Inferior parietal cortex (tissue), 1 donor: ENCODE data around the gene PHF12.
"Not testable (repeated sequence)": the region's sequence is repeated elsewhere in the genome, so short reads cannot be mapped to it uniquely, and the experiment has no call there.

Source experiments
- DNase-seq: peaks from one replicate; pipeline ENCODE4 v3.0.0-alpha.2; 2016; ENCODE audit errors: extremely low spot score

PHF12 gene

GRCh38 chr17:28882154-28882895, 69.0 kb downstream of the PHF12 start:
- no peak for DNase-seq

GRCh38 chr17:28881533-28882056, 69.7 kb downstream of the PHF12 start:
- DNase-seq: no peak

- no peak for DNase-seq
Observed at GRCh38 chr17:28880572-28880945, 70.8 kb downstream of the PHF12 start.

DNA sequence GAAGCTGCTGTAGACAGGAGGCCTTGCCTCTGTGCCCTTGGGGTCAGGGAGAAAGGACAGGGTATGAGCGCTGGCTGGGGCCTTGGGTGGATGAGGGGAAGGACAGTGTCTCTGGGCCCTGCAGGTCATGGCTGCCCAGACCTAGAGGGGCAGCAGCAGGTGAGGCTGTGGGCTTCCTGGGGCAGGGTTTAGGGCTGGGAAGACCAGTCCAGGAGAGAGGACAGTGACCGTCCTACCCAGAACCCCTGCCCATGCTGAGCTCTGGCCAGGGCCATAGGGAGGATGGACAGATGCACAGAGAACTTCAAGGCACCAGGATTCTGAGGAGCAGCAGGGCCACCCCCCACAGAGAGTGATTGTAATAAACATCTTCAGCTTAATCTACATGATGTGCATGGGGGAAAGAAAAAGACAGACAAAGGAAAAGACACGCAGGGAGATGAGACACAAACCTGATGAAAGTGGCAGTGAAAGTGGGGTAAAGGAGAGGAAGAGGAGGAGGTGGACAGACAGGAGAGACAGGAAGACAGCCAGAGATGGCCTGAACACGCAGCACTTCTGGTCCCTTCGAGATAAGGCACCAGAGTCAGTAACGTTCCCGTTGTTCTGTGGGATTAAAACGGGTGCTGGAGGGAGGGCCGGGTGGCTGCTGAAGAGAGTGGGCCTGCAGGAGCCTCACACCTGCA, 71.3 kb downstream of the PHF12 start:
- DNase-seq: no peak

- no peak for DNase-seq
Observed at GRCh38 chr17:28878981-28879380, 72.3 kb downstream of the PHF12 start.

DNA sequence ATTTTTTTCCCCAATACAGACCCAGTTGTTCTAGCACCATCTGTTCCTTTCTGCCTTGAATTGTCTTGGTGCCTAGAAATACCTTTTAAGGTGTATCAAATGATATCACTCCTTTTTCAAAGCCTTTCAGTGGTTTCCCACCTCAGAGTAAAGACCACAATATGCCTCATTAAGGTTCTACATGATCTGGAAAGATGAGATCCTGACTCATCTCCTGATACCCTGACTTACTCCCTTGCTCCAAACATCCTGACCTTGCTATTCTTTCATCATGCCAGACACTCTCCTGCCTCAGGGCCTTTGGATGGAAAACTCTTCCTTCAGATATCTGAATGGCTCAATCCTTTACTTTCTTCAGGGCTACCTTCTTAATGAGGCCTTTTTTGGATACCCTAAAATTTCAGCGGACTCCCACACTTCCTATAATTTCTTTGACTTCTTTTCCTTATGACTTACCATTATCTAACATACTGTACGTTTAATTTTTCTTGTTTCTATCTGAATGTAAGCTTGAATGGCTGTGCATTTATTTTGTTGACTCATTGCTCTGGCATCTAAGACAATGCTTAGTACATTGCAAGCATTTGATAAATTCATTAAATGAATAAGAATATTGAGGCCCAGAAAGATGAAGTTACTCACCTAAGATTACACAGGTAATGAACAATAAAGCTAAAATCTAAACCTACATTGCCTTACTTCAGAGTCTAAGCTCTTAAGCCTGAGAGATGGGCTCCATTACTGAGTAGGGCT, 73.0 kb downstream of the PHF12 start:
- no peak for DNase-seq

DNA sequence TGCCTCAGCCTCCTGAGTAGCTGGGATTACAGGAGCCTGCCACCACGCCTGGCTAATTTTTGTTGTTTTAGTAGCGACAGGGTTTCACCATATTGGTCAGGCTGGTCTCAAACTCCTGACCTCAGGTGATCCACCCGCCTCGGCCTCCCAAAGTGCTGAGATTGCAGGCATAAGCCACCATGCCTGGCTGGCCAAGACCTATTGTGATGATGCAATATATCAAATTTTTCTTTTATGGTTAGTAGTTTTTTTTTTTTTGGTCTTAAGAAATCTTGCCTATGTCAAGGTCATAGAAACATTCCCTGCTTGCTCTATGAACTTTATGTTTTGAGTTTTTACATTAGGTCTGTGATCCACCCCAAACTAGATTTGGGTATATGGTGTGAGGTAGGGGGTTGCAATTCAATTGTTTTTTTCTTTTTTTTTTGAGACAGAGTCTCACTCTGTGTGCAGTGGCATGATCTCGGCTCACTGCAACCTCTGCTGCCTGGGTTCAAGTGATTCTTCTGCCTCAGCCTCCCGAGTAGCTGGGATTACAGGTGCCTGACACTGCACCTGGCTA, 74.1 kb downstream of the PHF12 start:
- DNase-seq: not testable (repeated sequence)

DNA sequence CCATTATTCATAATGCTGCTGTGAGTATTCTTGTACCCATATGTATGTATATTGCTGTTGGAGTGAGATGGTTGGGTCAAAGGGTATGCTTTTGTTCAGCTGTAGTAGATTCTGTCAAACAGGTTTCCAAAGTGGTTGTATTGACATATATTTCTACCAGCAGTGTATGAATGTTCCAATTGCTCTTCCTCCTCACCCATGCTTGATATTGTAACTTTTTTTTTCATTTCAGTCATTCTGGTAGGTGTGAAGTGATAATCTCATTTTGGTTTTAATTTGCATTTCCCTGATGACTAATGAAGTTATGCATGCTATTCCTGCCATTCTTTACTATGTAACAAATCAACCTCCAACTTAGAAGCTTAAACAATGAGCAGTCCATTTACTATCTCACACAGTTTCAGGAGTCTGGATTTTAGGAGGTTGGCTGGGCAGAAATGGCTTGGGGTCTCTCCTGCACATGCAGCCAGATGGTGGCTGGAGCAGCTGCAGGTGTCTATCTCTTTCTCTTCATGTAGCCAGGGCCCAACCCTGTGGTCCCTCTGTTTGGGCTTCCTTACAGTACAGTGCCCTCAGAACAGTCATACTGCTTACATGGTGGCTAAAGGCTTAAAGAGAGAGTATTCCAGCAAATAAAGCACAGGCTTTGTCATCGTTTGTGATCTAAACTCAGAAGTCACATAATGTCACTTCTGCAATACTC, 75.3 kb downstream of the PHF12 start:
- DNase-seq: no peak

GRCh38 chr17:28874750-28875149, 76.6 kb downstream of the PHF12 start:
- DNase-seq: no peak

- no peak for DNase-seq
Observed at GRCh38 chr17:28873839-28874238, 77.5 kb downstream of the PHF12 start.

GRCh38 chr17:28871056-28871579, 80.2 kb downstream of the PHF12 start:
- no peak for DNase-seq

DNA sequence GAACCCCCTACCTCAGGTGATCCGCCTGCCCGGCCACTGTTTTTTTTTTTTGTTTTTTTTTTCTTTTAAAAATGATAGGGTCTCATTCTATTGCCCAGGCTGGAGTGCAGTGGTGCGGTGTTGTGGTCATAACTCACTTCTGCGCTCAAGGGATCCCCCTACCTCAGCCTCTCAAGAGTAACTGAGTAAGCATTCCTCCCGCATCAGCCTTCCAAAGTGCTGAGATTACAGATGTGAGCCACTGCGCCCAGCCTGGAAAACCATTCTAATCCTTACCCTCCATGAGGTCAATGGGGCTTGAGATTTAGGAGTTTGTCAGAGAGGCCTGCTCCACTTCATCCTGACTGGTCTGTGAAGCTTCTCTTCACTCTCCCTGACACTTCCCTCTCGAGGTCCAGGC, 84.0 kb downstream of the PHF12 start:
- no peak for DNase-seq

- no peak for DNase-seq
Observed at GRCh38 chr17:28865946-28866752, 85.2 kb downstream of the PHF12 start.

- DNase-seq: peak; percentile 43
Observed at GRCh38 chr17:28864991-28865849, 86.1 kb downstream of the PHF12 start.

DNA sequence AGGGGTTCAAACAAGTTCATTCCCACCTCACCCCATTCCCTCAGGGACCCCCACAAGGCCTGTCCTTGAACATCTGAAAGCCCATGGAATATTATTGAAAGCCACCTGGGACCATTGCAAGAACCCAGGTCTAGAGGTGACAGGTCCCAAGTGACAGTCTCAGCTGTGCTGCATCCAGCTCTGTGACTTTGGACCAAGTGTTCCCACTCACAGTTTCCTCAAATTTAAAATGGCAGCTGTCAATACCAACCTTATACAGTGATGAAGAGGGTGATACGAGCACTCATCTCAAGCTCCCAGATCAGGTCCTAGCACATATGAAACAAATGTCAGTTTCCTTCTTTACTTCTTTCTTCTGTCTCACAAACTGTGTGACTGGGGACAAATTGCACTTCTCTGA, 87.4 kb downstream of the PHF12 start:
- no peak for DNase-seq

GRCh38 chr17:28862561-28862960, 88.8 kb downstream of the PHF12 start:
- no peak for DNase-seq

GRCh38 chr17:28861393-28862203, 89.7 kb downstream of the PHF12 start:
- DNase-seq: peak; percentile 24

DNA sequence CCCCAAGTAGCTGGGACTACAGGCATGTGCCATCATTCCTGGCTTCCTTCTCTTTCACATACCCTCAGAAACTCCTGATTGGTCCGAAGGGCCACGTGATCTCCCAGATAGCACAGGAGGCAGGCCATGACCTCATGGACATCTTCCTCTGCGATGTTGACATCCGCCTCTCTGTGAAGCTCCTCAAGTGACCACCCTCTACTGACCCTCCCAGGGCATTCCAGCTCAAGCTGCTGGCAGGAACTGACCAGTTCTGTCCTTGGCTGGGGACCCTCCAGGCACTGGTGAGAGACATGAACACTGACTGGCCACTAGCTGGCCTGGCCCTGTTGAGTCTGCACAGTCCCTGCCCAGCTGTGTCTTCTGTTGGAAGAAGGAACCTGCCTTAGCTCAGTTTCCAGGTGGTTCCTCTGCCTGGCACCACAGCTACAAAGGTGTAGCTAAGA, 90.9 kb downstream of the PHF12 start:
- no peak for DNase-seq
